ENCODE measurements around the gene SPRR1B.
"Not testable (repeated sequence)": the region's sequence is repeated elsewhere in the genome, so short reads cannot be mapped to it uniquely, and the experiment has no call there.

The SPRR1B gene, protein sequence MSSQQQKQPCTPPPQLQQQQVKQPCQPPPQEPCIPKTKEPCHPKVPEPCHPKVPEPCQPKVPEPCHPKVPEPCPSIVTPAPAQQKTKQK

DNA sequence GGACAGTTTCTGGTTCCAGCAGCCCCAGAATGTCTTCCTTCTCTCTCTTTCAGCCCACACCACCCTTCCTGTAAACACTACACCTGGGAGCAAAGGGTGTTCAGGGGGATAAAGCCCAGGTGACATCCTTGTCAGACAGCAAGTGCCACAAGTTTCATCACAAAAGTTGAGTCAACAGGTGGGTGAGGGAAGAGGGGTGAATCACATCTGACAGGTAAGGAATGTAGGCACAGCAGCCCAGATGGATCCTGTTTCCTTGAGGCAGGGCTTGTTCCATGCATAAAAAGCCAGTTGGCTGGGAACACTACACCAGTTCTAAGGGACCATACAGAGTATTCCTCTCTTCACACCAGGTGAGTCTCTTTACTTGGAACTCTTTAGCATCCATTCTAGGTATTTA, at the start of gene SPRR1B:
SPRR1B (plus strand) TSS at position 309 of the 400 bp plus-strand sequence. CDS start 1,143 bp downstream, outside the sequence.
- no peak for DNase-seq (ENCODE audit: low read depth in 1 of 2, low spot score in 1 of 2)

DNA sequence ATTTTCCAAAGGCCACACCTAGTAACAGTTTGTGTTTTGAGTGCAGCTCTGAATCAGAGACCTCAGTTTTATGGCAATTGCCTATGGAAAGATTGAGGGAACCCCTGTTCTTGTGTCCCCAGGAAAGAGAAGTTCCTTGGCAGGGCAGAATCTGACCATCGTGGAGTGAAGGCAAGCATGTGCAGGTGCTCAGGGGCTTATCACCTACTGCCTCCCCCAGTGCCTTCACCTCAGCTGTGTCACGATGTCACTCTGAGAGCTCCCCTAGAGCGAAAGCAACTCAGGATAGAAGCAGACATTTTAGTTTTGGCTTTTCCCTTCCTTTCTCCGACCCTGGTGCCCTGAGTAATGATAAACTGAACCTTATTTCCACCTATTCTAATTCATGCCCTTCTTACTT, 48.9 kb upstream of the SPRR1B start:
- DNase-seq (ENCODE audit: low read depth in 1 of 2, low spot score in 1 of 2) = no peak

DNA sequence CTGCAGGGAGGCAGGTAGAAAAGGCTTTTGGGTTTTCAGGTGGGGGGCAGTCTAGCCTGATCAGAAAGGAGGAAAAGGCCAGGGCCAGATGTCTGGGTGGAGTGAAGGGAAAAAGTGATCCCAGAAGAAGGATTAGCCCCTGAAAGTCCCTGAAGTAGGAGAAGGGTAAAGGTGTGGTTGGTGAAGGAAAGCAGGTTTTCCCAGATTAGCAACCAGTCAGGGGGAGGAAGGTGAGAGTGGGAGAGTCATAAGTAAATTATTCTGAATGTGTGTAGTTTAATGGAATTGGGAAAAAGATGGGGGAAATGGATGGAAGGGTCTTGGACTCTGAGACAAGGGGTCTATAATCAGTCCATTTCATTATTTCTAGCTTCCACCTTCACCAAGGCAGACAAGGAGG, 47.8 kb upstream of the SPRR1B start:
- DNase-seq (ENCODE audit: low read depth in 1 of 2, low spot score in 1 of 2) = no peak

DNA sequence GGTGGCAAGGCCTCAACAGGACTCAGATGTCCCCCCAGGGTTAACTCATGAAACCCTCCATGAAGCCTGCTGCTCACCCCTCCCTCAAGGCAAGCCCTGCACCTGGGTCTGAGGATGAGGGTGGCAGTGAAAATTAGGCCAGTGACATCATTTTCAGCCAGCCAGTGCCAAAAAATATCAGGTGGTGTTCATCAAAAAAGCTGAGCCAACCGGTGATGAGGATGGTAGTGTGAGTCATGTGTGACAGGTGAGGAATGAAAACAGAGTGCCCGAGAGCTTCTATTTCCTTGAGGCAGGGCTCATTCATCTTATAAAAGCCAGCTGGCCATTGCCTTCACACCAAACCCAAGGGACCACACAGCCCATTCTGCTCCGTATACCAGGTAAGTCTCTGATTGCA, 47.3 kb upstream of the SPRR1B start, which contains the start of gene SPRR1A:
SPRR1A (plus strand) TSS at position 339 of the 400 bp plus-strand sequence. CDS start 1,150 bp downstream, outside the sequence.
- DNase-seq (ENCODE audit: low read depth in 1 of 2, low spot score in 1 of 2) = no peak

DNA sequence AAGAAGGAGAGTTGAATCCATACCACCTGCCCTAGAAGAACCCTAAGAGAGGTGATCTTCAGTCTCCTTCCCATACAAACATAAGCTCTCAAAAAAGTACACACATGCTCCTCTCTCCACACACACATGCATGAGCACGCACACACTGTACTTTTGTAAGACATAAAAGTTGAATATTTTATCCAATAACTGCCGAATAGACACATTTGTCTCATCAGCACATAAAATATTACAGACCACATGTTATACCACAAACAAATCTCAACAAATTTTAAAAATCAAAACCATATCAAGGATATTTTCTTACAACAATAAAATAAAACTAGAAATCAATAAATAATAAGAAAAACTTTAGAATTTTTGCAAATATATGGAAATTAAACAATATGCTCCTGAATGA, 44.4 kb upstream of the SPRR1B start:
- no peak for DNase-seq (ENCODE audit: low read depth in 1 of 2, low spot score in 1 of 2)

DNA sequence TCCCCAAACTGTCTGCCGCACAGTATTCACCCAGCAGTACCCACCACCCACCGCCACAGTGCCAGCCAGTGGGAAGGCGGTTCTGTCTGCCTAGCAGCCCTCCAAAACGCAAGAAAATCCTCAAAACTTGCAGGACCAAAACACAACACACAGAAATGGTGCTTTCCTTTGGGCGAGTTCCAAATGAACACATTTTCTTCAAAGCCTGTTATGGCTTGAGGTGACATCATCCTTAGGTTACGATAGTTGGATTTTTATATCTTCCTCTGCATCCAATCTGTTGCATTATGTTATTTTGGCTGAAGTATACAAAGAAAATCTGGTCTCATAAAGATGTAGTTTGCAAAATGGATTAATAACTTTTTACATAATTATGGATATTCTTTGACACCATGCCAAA, 37.8 kb upstream of the SPRR1B start:
- DNase-seq (ENCODE audit: low read depth in 1 of 2, low spot score in 1 of 2) = no peak

DNA sequence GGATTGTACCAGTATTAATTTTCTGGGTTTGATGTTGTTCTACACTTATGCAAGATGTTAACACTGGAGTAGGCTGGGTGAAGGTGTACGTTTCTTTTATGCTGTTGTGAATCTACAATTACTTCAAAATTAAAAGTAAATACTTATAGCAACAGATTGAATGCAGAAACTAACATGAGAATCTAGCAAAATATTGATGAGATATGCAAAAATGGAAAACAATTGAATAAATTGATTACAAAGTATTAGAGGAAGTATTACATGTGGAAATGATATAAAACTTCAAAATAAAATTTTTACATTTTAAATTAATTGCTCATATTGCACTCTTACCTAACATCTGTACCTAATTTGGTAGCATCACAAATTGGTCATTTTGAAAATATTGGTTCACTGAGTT, 35.2 kb upstream of the SPRR1B start:
- DNase-seq (ENCODE audit: low read depth in 1 of 2, low spot score in 1 of 2) = no peak

DNA sequence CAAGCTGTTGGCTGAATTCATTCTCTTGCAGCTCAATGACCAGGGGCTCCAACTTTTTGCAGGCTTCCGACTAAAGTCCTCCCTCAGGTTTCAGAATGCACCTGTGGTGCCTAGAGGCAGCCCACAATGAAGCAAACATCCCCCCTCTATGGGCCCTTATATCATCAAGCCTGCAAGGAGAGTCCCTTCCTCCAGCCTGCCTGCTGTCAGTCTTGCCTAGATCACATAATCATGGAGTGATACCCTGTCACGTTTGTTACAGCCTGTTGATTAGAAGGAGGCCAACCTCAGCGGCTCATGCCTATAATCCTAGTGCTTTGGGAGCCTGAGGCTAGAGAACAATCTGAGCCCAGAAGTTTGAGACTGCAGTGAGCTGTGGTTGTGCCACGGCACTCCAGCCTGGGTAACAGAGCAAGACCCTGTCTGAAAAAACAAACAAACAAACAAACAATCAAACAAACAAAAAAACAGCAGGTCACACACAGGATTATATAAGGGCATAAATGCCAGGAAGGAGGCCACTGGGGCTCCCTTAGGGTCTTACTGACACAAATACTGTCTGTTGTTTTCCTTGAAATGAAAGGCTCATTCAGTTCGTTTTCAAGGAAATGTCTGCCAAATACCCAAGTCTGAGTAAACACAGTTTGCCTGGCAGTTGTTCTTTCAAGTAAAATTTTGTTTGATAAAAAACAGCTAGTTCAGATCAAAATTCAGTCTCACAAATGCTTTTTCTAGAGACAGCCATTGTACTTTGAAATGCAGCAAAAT, 34.2 kb upstream of the SPRR1B start:
- DNase-seq (ENCODE audit: low read depth in 1 of 2, low spot score in 1 of 2) = no peak

DNA sequence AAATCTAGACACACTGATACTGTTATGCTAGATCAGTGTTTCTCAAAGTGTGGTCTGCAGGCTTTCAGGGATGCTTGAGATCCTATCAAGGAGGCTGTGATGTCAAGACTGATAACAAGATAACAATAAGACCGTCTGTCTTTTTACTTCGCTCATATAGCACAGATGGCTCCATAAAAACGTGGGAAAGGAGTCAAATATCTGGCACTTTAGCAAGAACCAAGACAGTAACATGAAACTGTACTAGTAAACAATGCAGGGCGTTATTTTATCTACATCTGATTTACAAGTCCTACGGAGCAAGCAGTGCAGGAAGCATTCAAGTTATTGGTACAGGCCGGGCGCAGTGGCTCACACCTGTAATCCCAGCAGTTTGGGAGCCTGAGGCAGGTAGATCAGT, 33.1 kb upstream of the SPRR1B start:
- DNase-seq (ENCODE audit: low read depth in 1 of 2, low spot score in 1 of 2) = no peak

DNA sequence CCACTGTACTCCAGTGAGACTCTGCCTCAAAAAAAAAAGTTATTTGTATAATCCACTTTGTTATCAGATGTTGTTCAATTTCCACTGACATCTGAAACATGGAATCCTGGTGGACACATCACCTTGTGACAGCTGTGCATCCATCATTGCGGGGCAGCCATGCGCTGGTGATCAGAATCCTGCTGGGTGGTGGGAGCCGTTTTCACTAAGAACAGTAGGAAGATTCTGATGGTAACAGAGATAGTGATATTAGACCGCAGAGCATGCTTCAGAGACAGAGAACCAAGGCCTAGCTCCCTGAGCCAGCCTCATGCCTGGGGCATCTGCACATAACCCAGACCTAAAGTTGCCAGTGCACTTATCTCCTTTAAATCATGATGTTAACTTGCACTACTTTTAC, 32.5 kb upstream of the SPRR1B start:
- DNase-seq (ENCODE audit: low read depth in 1 of 2, low spot score in 1 of 2) = no peak

DNA sequence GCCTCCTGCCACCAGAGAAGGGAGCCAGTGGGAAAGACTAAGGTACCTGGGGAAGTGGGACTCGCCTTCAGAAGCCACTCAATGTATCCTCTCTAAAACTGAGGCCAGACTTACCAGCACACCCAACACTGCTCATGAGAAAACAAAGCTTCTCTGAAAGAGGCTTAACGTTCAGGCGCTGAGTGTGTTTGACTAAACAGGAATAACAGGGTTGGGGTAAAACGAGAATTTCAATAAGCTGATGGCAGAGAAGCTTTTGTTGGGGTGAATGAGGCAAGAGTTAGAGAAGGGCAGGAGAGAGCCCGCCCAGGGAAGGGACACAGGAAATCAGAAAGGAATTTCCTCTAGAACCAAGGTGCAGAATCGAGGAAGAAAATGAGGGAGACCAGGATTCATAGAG, 31.2 kb upstream of the SPRR1B start:
- no peak for DNase-seq (ENCODE audit: low read depth in 1 of 2, low spot score in 1 of 2)

DNA sequence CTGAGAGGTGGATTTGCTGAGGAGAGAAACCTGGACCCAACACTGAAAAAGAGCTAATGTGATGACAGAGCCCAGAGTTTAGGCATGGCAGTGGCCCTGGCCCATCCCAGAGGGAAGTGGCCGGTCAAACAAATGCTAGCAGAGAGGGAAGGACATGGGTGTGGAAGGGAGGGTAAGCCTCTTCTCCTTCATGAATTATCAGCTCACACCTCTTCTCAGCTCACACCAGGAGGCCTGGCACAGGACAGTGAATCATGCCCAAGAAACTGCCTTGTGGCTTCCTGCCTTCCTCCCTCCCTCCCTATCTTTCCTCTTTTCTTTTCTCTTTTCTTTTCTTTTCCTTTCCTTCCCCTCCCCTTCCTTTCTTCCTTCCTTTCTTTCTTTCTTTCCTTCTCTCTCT, 30.7 kb upstream of the SPRR1B start:
- DNase-seq (ENCODE audit: low read depth in 1 of 2, low spot score in 1 of 2) = no peak

DNA sequence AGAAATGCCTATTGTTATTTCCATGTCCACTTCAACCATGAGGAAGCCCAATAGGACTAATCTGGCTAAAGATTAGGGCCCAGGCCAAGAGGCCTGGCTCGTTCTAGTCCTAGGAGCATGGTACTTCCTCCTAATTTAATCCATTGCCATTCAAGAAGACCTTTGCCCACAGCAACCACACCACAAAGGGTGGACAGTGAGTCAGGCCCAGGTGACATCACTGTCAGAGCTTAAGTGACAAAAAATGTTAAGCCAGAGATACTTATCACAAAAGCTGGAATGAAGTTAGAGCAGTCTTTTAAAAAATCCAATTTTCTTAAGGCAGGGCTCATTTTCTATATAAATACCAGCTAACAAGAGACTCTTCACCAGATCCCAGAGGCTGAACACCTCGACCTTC, 29.6 kb upstream of the SPRR1B start, which contains the start of gene SPRR3:
SPRR3 (plus strand) TSS at position 368 of the 400 bp plus-strand sequence. CDS start 1,272 bp downstream, outside the sequence.
- DNase-seq (ENCODE audit: low read depth in 1 of 2, low spot score in 1 of 2) = no peak

DNA sequence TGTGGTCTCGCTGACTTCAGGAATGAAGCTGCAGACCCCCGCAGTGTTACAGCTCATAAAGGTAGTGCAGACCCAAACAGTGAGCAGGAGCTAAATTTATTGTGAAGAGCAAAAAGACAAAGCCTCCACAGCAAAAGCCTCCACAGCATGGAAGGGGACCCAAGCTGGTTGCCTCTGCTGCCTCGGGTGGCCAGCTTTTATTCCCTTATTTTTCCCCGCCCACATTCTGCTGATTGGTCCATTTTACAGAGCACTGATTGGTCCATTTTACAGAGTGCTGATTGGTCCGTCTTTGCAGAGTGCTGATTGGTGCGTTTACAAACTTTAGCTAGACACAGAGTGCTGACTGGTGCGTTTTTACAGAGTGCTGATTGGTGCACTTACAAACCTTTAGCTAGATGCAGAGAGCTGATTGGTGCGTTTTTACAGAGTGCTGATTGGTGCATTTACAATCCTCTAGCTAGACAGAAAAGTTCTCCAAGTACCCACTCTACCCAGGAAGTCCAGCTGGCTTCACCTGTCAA, 19.7 kb upstream of the SPRR1B start:
- not testable (repeated sequence) for DNase-seq (ENCODE audit: low read depth in 1 of 2, low spot score in 1 of 2)

DNA sequence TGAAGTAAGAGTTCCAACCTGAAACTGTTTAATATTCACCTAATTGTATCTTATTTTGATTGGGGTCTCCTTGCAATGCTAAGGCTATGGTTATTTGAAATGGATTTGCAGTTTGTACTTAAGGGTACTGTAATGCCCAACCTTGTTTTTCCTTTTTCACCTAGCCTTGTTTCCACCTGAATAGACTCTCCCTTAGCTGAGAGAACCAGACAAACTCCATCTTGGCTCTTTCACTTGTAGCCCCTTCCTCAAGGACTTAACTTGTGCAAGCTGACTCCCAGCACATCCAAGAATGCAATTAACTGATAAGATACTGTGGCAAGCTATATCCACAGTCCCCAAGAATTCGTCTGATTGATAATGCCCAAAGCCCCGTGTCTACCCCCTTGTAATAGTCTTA, 9.2 kb upstream of the SPRR1B start:
- DNase-seq (ENCODE audit: low read depth in 1 of 2, low spot score in 1 of 2) = not testable (repeated sequence)

DNA sequence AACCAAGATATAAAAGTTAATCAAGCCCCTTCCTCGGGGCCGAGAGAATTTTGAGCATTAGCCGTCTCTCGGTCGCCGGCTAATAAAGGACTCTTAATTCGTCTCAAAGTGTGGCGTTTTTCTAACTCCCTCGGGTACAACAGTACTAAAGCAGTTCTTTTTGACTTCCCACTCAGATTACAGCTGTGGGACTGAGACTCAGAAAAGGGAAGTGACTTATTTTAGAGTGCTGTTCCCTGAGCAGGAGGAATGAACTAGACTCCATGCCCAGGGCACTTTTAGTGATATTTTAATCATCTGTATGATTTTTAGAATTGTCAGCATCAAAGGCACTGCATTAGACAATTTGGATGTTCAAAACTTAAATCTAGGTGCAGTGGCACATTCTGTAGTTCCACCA, 8.7 kb upstream of the SPRR1B start:
- DNase-seq (ENCODE audit: low read depth in 1 of 2, low spot score in 1 of 2) = not testable (repeated sequence)

DNA sequence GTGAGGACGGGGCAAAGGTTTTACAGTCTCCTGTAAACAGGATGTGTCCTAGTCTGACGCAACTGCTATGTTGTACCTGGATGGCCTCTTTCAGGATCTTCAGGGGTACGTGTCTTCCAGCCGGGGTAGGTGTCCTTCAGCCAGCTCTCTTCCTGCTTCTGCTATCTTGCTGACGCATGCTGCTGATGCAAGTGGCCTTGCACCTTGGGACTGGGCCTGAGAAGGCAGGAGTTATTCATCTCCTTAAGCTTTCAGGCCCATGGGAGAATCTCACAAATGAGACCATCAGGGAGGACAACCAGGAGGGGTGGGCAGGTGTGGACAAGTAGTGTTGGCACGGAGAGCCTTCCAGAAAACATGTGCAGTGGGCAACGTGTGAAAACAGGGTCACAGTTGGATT, 7.9 kb upstream of the SPRR1B start:
- no peak for DNase-seq (ENCODE audit: low read depth in 1 of 2, low spot score in 1 of 2)

DNA sequence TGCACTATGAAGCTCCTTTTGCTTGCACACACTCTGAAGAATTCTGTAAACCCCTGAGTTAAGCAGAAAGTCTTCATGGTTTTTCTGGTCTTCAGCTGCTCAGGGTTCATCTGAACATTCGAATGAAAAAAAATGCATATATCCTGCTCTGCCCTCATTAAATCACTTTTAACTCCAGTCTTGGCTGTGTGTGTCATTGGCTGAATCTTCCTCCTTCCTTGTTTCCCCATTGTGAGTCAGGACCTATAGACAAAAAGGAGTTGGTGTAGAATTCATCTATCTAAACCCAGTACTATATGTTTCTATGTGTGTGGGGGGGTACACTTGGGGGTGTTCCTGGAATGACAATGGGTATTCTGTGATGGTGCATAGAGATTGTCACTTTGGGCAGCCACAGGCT, 6.6 kb upstream of the SPRR1B start:
- no peak for DNase-seq (ENCODE audit: low read depth in 1 of 2, low spot score in 1 of 2)

DNA sequence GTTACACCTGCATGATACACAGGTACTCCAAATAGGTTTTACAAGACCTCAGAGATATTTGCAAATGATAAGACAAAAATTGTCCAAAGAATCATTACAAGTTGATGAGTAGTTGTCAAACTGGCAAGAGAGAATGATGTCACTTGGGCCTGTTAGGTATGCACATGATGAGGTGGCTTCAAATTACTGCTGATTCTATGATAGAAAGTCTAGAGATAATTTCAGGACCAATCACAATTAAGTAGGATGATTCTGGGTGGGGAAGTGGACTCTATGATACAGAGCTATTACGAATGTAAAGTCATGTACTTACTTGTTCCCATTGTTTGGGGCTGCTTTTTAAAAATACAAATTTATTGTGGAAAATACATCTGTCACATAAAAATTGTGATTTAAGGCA, 5.2 kb upstream of the SPRR1B start:
- no peak for DNase-seq (ENCODE audit: low read depth in 1 of 2, low spot score in 1 of 2)

DNA sequence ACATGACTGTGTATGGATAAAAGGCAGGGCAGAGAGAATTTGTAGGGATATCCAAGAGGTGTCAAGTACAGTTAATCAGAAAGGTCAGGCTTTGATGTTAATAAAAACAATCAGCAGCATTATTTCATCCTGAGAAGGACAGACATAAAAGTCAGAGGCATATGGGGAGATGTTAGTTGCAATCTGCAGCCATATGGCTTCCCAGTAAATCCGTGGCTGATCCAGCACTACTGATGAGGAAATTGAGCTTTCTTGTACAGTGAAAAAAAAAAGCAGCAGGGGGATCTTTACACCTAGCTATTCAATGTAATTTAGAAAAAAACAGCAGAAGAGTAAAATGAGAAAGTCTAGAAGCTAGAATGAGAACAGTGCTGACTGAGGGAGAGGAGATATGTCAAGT, 2.2 kb upstream of the SPRR1B start:
- no peak for DNase-seq (ENCODE audit: low read depth in 1 of 2, low spot score in 1 of 2)

DNA sequence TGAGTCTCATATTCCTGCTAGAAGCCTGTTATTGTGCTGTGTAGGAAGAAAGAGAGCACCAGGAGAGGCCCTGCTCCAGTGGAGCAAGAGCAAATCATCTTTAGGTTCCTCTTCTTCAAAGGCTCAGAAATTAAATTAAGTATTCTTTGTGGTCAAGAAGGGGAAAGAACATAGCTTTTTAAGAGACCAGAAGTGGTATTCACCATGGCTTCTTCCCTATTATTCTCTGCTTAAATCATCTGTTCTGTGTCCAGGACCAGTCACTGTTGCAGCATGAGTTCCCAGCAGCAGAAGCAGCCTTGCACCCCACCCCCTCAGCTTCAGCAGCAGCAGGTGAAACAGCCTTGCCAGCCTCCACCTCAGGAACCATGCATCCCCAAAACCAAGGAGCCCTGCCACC, 1.1 kb downstream of the SPRR1B start:
- no peak for DNase-seq (ENCODE audit: low read depth in 1 of 2, low spot score in 1 of 2)

DNA sequence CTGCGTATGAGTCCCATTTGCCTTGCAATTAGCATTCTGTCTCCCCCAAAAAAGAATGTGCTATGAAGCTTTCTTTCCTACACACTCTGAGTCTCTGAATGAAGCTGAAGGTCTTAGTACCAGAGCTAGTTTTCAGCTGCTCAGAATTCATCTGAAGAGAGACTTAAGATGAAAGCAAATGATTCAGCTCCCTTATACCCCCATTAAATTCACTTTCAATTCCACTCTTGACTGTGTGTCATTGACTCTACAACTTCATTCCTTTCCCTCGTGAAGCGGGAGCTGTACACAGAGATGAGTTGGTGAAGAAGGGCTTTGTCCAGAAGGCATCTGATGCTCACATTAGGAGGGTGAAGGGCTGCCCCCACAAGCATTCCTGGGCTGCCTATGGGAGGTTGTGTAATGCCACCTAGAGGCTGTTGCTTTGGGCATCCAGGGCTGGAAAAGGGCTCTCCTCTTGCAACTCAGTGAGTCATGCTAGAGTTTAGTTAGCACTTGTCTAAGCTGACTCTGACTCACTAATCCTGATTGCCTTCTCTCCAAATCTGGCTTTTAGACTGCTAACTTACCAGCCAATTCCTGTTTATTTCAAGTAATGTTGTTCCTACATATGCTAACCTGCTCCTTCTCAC, 1.8 kb downstream of the SPRR1B start:
- no peak for DNase-seq (ENCODE audit: low read depth in 1 of 2, low spot score in 1 of 2)

Measured in activated CD4-positive, alpha-beta T cell treated with anti-CD3 and anti-CD28 coated beads, Interleukin-2, amount 50 U/mL, for 24 hours (primary cell).